Measurements from ENCODE around the gene DUSP11. TPM values are rescaled to one million over a fixed set of nuclear protein-coding genes. Genes with fewer than 3 reads are reported as not detected.

The DUSP11 gene
- total and polyA plus RNA-seq, 9 of the 15 experiments (the other 6 are each of a cell fraction or from before 2014, with no cell fraction given): 20.7 to 79.8 (median 29.3) TPM

GRCh38 chr2:73736855-73737779 lies 42.8 kb downstream of the DUSP11 start, which contains the start of gene TPRKB (continued):
- TF ChIP-seq AFF4 (CRISPR knock-in tag; IDR thresholded peaks at IDR 0.05) (no peak), ZNF75A (CRISPR knock-in tag; IDR thresholded peaks at IDR 0.05) (no peak), E2F8 (IDR thresholded peaks at IDR 0.05; ENCODE audit: low read depth, partially characterized antibody) (peak; percentile 96), NR2C1 (IDR thresholded peaks at IDR 0.05) (peak; percentile 98), NR2C1 (tag; IDR thresholded peaks at IDR 0.05) (peak; percentile 99), IFI16 (CRISPR knock-in tag; IDR thresholded peaks at IDR 0.05) (no peak), POLR2H (tag; IDR thresholded peaks at IDR 0.05; ENCODE audit: low read depth) (peak; percentile 74), CREB3L1 (IDR thresholded peaks at IDR 0.05; ENCODE audit: borderline replicate concordance, low read depth) (peak; percentile 79; the same call in 1 of the 2 replicates), ZNF561 (CRISPR knock-in tag; conservative IDR thresholded peaks at IDR 0.05) (no peak), CHCHD3 (CRISPR knock-in tag; IDR thresholded peaks at IDR 0.05) (no peak), HES1 (IDR thresholded peaks at IDR 0.05; ENCODE audit: low read depth) (no peak), ADNP (tag; IDR thresholded peaks at IDR 0.05) (no peak), ZNF639 (CRISPR knock-in tag; conservative IDR thresholded peaks at IDR 0.05 in 1 of 2, IDR thresholded peaks at IDR 0.05 in 1 of 2) (peak in 1 of 2 experiments; percentile 86; a peak in 2 of 4 replicates), LEF1 (IDR thresholded peaks at IDR 0.05) (no peak)
